ENCODE results near the gene FAM180A.

- TF ChIP-seq BCLAF1 (IDR thresholded peaks at IDR 0.05) (no peak), POLR2A (IDR thresholded peaks at IDR 0.05; ENCODE audit: low read depth, low read length) (no peak), TARDBP (IDR thresholded peaks at IDR 0.05; ENCODE audit: borderline replicate concordance) (no peak), MYC (IDR thresholded peaks at IDR 0.05; ENCODE audit: insufficient read depth, insufficient read length, insufficient replicate concordance, low read length, severe bottlenecking) (no peak), RAD21 (IDR thresholded peaks at IDR 0.05; ENCODE audit: insufficient read depth, low read depth, low read length) (no peak), EP300 (IDR thresholded peaks at IDR 0.05; ENCODE audit: borderline replicate concordance in 1 of 2, control insufficient read depth in 1 of 2, low read depth in 2 of 2, low read length in 2 of 2) (no peak), REST (IDR thresholded peaks at IDR 0.05; ENCODE audit: low read depth, low read length) (no peak), NR2C2 (IDR thresholded peaks at IDR 0.05; ENCODE audit: borderline replicate concordance, control insufficient read depth, insufficient read length, low read depth) (no peak), BRCA1 (IDR thresholded peaks at IDR 0.05; ENCODE audit: low read depth, low read length) (no peak), CTCF (IDR thresholded peaks at IDR 0.05 in 2 of 3, conservative IDR thresholded peaks at IDR 0.05 in 1 of 3; ENCODE audit: control insufficient read depth in 2 of 3, extremely low read depth in 1 of 3, insufficient read depth in 1 of 3, low read depth in 3 of 3, low read length in 3 of 3) (no peak), MAX (IDR thresholded peaks at IDR 0.05; ENCODE audit: low read depth, low read length) (no peak), FOXM1 (IDR thresholded peaks at IDR 0.05; ENCODE audit: low read depth, low read length) (no peak), ATF3 (IDR thresholded peaks at IDR 0.05; ENCODE audit: borderline replicate concordance, extremely low read depth, low read depth, low read length) (no peak), ZNF274 (IDR thresholded peaks at IDR 0.05; ENCODE audit: insufficient read depth, insufficient read length) (no peak)
Measured at GRCh38 chr7:135734343-135734689, 14.3 kb downstream of the FAM180A start.

Data from GM12878 (cell line).